Duodenal mucosa (tissue), 2 donors: ENCODE measurements around the gene TSEN54.

Experiments
- H3K27ac ChIP-seq: one replicate; pipeline ENCODE4 v1.7.0; 2013; ENCODE audit warnings: low read depth, low read length
- H3K27me3 ChIP-seq, 2 donors: one replicate each; pipeline ENCODE4 v1.7.0; 2013; ENCODE audit warnings: low read length in 2 of 2, control low read depth in 1 of 2; ENCODE audit not compliant: insufficient read depth in 2 of 2, control insufficient read depth in 1 of 2
- H3K36me3 ChIP-seq, 2 donors: one replicate each; pipeline ENCODE4 v1.7.0; 2013; ENCODE audit warnings: low read length in 2 of 2, control low read depth in 1 of 2; ENCODE audit not compliant: insufficient read depth in 2 of 2, control insufficient read depth in 1 of 2
- H3K4me1 ChIP-seq, 2 donors: one replicate each; pipeline ENCODE4 v1.7.0; 2013; ENCODE audit warnings: low read length in 2 of 2, control low read depth in 1 of 2; ENCODE audit not compliant: insufficient read depth in 2 of 2, control insufficient read depth in 1 of 2
- H3K4me3 ChIP-seq, 2 donors: one replicate each; pipeline ENCODE4 v1.7.0; 2013; ENCODE audit warnings: low read length in 2 of 2, low read depth in 1 of 2
- H3K9ac ChIP-seq, 2 donors: one replicate each; pipeline ENCODE4 v1.7.0; 2013; ENCODE audit warnings: low read length in 2 of 2, low read depth in 1 of 2
- H3K9me3 ChIP-seq, 2 donors: one replicate each; pipeline ENCODE4 v1.7.0; 2013; ENCODE audit warnings: low read length in 2 of 2, control low read depth in 1 of 2; ENCODE audit not compliant: control insufficient read depth in 1 of 2

Gene TSEN54

GRCh38 chr17:75516255-75516618 is at the start of gene TSEN54:
Gene TSEN54 (plus strand): TSS chr17:75516528. CDS start chr17:75516561, 33 bp downstream.
- Histone ChIP-seq H3K9me3 (no peaks in the 10 kb centered on the region), H3K36me3 (peaks cover 5 to 14% of the 10 kb centered on the region in 2 donors), H3K4me1 (peaks cover 32 to 44% of the 10 kb centered on the region in 2 donors), H3K27ac (peak within 1 kb of the TSS; percentile 77), H3K4me3 (peak within 1 kb of the TSS; percentile 86 to 89), H3K9ac (peak within 1 kb of the TSS; percentile 69 to 75), H3K27me3 (no peaks in the 10 kb centered on the region)

GRCh38 chr17:75468291-75468754 is 48.0 kb upstream of the TSEN54 start:
- H3K9me3 ChIP-seq: no peaks in the 10 kb centered on the region
- H3K27me3 ChIP-seq: no peaks in the 10 kb centered on the region
- H3K36me3 ChIP-seq: peaks cover 0 to 16% of the 10 kb centered on the region in 2 donors
- peak overlapping the region in 1 of 2 donors; percentile 6 for H3K9ac ChIP-seq
- peaks cover 7 to 10% of the 10 kb centered on the region in 2 donors for H3K4me1 ChIP-seq
- no peak overlapping the region for H3K27ac ChIP-seq
- no peak overlapping the region for H3K4me3 ChIP-seq

GRCh38 chr17:75468779-75469373 is 47.5 kb upstream of the TSEN54 start:
- no peaks in the 10 kb centered on the region for H3K9me3 ChIP-seq
- H3K4me3 ChIP-seq: no peak overlapping the region
- no peaks in the 10 kb centered on the region for H3K27me3 ChIP-seq
- peaks cover 0 to 20% of the 10 kb centered on the region in 2 donors for H3K36me3 ChIP-seq
- H3K4me1 ChIP-seq: peaks cover 7 to 10% of the 10 kb centered on the region in 2 donors
- H3K27ac ChIP-seq: no peak overlapping the region
- no peak overlapping the region for H3K9ac ChIP-seq

- Histone ChIP-seq H3K27me3 (no peaks in the 10 kb centered on the region), H3K4me3 (no peak overlapping the region), H3K9me3 (no peaks in the 10 kb centered on the region), H3K27ac (no peak overlapping the region), H3K9ac (no peak overlapping the region), H3K4me1 (peaks cover 13 to 19% of the 10 kb centered on the region in 2 donors), H3K36me3 (peaks cover 0 to 24% of the 10 kb centered on the region in 2 donors)
Observed at GRCh38 chr17:75471207-75471606, 45.1 kb upstream of the TSEN54 start.

DNA sequence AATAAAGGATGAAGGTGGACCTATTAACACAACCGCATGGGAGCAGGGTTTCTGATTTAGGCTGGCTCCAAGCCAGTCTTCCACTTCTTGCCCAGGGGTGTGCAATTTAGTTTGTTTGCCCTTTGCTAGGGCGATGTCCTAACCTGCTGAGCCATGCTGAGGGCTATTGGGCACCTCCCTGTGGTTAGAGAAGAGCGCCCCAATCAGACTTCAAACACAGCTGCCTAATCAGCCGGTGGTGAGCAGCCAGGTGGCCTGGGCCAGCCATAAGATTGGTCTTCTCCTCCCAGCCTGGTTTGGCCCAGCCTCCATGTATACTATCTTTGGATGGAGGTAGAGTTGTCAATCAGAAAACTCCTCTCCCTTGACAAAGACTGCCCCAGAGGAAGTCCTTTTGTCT is 44.2 kb upstream of the TSEN54 start:
- no peak overlapping the region for H3K9ac ChIP-seq
- peaks cover 20 to 27% of the 10 kb centered on the region in 2 donors for H3K4me1 ChIP-seq
- no peaks in the 10 kb centered on the region for H3K27me3 ChIP-seq
- H3K27ac ChIP-seq: no peak overlapping the region
- H3K36me3 ChIP-seq: peaks cover 0 to 24% of the 10 kb centered on the region in 2 donors
- H3K4me3 ChIP-seq: no peak overlapping the region
- H3K9me3 ChIP-seq: no peaks in the 10 kb centered on the region

DNA sequence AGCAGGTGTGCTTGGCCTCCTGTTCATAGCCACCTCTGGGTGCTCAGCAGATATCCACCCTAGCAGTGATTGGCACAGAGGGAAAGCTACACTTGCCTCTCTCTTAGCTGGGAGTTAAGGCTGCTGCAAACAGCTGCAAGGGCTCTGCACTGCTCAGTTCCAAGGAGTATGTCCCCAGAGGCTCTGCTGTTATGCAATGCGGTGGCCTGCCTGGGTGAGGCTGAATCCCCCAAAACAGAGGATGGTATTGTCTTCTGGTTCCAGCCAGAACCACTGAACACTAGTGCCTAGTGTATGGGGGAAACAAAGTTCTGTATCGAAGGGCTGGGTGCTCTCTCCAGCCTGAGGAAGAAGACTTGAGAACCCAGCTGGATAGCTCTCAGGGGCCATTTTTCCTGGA is 43.1 kb upstream of the TSEN54 start:
- no peak overlapping the region for H3K27ac ChIP-seq
- H3K9ac ChIP-seq: no peak overlapping the region
- H3K4me3 ChIP-seq: no peak overlapping the region
- no peaks in the 10 kb centered on the region for H3K27me3 ChIP-seq
- H3K4me1 ChIP-seq: peaks cover 24 to 32% of the 10 kb centered on the region in 2 donors
- peaks cover 0 to 24% of the 10 kb centered on the region in 2 donors for H3K36me3 ChIP-seq
- H3K9me3 ChIP-seq: no peaks in the 10 kb centered on the region

GRCh38 chr17:75474736-75475135 is 41.6 kb upstream of the TSEN54 start:
- H3K4me3 ChIP-seq: no peak overlapping the region
- H3K27me3 ChIP-seq: no peaks in the 10 kb centered on the region
- no peaks in the 10 kb centered on the region for H3K9me3 ChIP-seq
- no peak overlapping the region for H3K9ac ChIP-seq
- H3K36me3 ChIP-seq: peaks cover 0 to 22% of the 10 kb centered on the region in 2 donors
- no peak overlapping the region for H3K27ac ChIP-seq
- peaks cover 18 to 27% of the 10 kb centered on the region in 2 donors for H3K4me1 ChIP-seq

DNA sequence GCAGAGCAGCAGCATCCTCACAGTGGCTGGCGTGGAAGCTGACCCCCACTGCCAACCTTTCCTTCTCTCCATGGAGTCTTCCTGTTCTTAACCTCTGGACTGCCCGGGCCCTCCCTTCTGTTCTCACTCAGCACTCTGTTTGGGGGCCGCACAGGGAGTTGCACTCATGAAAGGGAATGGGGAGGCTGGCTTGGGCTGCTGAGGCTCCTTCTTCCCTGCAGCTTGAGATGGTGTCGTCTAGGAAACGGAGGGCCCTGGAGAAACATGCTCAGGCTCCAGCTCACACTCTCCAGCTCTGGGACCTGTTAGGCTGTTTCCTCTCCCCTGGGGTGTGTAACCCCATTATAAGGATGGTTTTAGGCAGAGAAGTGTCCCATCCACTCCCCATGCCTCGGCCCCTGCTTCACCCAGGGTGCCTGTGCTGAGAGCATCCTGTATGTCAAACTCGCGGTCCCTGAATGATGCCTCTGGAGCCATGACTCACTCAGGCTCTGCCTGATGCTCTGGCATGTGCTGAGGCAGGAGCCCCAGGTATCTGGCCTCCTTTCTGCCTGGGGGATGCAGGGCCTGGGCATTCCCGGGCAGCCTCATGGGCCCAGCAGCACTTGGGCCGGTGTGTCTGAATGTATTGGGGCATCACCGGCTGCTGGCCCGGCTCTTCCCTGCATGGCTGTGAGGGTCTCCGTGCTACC is 41.0 kb upstream of the TSEN54 start:
- no peak overlapping the region for H3K4me3 ChIP-seq
- H3K27me3 ChIP-seq: no peaks in the 10 kb centered on the region
- H3K27ac ChIP-seq: peak overlapping the region; percentile 48
- H3K4me1 ChIP-seq: peaks cover 18 to 27% of the 10 kb centered on the region in 2 donors
- H3K36me3 ChIP-seq: peaks cover 0 to 22% of the 10 kb centered on the region in 2 donors
- no peaks in the 10 kb centered on the region for H3K9me3 ChIP-seq
- H3K9ac ChIP-seq: no peak overlapping the region

DNA sequence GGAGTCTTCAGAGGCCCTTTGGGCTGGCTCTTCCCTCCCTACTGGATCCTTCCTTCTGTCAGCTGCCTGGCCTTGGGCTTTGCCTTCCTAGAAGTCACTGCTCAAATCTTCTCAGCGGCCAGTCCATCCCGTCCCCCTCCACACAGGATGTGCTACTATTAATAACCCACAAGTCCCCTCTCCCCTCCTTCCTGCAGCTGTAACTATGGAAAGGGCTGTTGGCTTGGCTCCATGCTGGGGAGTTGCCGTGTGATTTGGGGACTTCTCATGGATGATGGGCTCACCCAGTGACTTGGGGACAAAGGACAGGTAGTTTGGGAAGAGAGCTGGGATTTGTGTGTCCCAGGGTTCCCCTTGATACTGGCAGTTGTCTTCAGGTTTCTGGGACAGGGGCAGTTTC is 40.5 kb upstream of the TSEN54 start:
- Histone ChIP-seq H3K36me3 (peaks cover 0 to 22% of the 10 kb centered on the region in 2 donors), H3K4me3 (no peak overlapping the region), H3K9ac (no peak overlapping the region), H3K4me1 (peaks cover 18 to 27% of the 10 kb centered on the region in 2 donors), H3K27ac (no peak overlapping the region), H3K9me3 (no peaks in the 10 kb centered on the region), H3K27me3 (no peaks in the 10 kb centered on the region)

DNA sequence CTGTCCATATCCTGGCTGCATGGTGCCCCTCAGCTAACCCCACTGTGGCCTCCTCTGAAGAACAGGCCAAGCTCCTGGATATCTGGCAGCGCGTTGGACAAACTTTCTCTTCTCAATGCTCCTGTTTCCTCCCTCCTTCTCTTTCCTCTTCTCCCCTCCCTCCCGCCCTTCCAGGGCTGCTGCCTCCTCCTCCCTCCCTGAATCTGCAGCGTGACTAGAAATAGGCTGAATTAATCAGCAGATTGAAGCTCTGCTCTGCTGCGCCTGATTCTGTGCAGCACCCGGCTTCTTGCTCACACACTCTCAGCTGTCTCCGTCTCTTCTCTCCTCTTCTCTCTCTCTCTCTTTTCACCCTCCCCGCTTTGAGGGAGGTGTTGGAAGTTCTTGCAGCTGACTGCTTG is 40.1 kb upstream of the TSEN54 start:
- peak overlapping the region in 1 of 2 donors; percentile 37 for H3K4me3 ChIP-seq
- H3K27ac ChIP-seq: no peak overlapping the region
- peaks cover 0 to 22% of the 10 kb centered on the region in 2 donors for H3K36me3 ChIP-seq
- no peaks in the 10 kb centered on the region for H3K9me3 ChIP-seq
- no peaks in the 10 kb centered on the region for H3K27me3 ChIP-seq
- no peak overlapping the region for H3K9ac ChIP-seq
- H3K4me1 ChIP-seq: peaks cover 18 to 27% of the 10 kb centered on the region in 2 donors
